Upper lobe of left lung (tissue), 6 donors: ENCODE data around the gene GMDS. TPM values are rescaled to one million over a fixed set of nuclear protein-coding genes. Genes with fewer than 3 reads are reported as not detected.

Experiments used
- ATAC-seq, 2 donors: fragments of 200-7000 bp; cut with Tn5 transposase; one replicate each; pipeline ENCODE4 v1.9.1; 2022; ENCODE audit warnings: mild to moderate bottlenecking in 2 of 2, moderate library complexity in 2 of 2; ENCODE audit not compliant: low FRiP score in 2 of 2
- DNase-seq, 2 donors: peaks; one replicate each; pipeline ENCODE4 v3.0.0-alpha.2; 2019 to 2020
- H3K27ac ChIP-seq, 4 donors: fragments of 200-600 bp; sonication (generic); one replicate each; pipeline ENCODE4 v1.5.1; 2016 to 2019
- H3K27me3 ChIP-seq, 4 donors: fragments of 200-600 bp; sonication (generic); one replicate each; pipeline ENCODE4 v1.5.1; 2017 to 2019
- H3K36me3 ChIP-seq, 4 donors: fragments of 200-600 bp; sonication (generic); one replicate each; pipeline ENCODE4 v1.5.1; 2016 to 2019
- H3K4me1 ChIP-seq, 4 donors: fragments of 200-600 bp; sonication (generic); one replicate each; pipeline ENCODE4 v1.5.1; 2018 to 2019
- H3K4me3 ChIP-seq, 4 donors: fragments of 200-600 bp; sonication (generic); one replicate each; pipeline ENCODE4 v1.5.1; 2017 to 2019; ENCODE audit warnings: mild to moderate bottlenecking in 2 of 4, moderate library complexity in 1 of 4
- H3K9me3 ChIP-seq, 4 donors: fragments of 200-600 bp; sonication (generic); one replicate each; pipeline ENCODE4 v1.5.1; 2018 to 2019
- CTCF ChIP-seq, 6 experiments: fragments of 450-650 bp in 4 of 6; fragments of 200-600 bp in 2 of 6; sonication (generic) in 2 of 6; IDR thresholded peaks; one replicate each; pipeline ENCODE4 v1.5.1; 2016 to 2019; ENCODE audit warnings: antibody characterized with exemption in 6 of 6
- EP300 ChIP-seq, 4 donors: sonication (generic); formaldehyde crosslinking; IDR thresholded peaks; one replicate each; pipeline ENCODE4 v1.5.1; 2017; ENCODE audit warnings: antibody characterized with exemption in 4 of 4, control low read depth in 2 of 4
- POLR2A ChIP-seq, 4 donors: fragments of 450-650 bp; IDR thresholded peaks; one replicate each; pipeline ENCODE4 v1.5.1; 2016 to 2017; ENCODE audit warnings: antibody characterized with exemption in 4 of 4, mild to moderate bottlenecking in 2 of 4
- POLR2AphosphoS5 ChIP-seq, 2 donors: sonication (generic); formaldehyde crosslinking; IDR thresholded peaks; one replicate each; pipeline ENCODE4 v1.5.1; 2017; ENCODE audit warnings: antibody characterized with exemption in 2 of 2
- WGBS, 2 donors: methylation state at CpG; one replicate each; pipeline ENCODE4 v1.1.5; 2017 to 2018; 5-methylcytosine and 5-hydroxymethylcytosine counted together
- total RNA-seq, 6 donors: library from RNA; depleted of rRNA in 4 of 6; stranded (reverse); fragments of >200 nt in 4 of 6; gene quantifications; one replicate each; pipeline versions ENCODE4 v1.1.0 to v1.2.1, GENCODE V29; 2016 to 2021
- donor health status: DM: no; HTN: no; CAD: no; lungs with moderate emphysema.
- donor health status: DM: no; HTN: yes; CAD: no; lungs with severe emphysema.

The GMDS gene
- total RNA-seq, 6 donors from 2014 or later: 7.6 to 17.8 (median 14.1) TPM

GRCh38 chr6:2086326-2086965, 159.0 kb downstream of the GMDS start:
- TF ChIP-seq POLR2AphosphoS5 (IDR thresholded peaks at IDR 0.05): no peak
- ATAC-seq: no peak

GRCh38 chr6:2085657-2086056, 159.7 kb downstream of the GMDS start:
- ATAC-seq (no peak), DNase-seq (no peak)
- Histone ChIP-seq H3K36me3 (no peaks in the 10 kb centered on the region), H3K4me3 (no peak overlapping the region), H3K27ac (no peak overlapping the region), H3K4me1 (no peaks in the 10 kb centered on the region), H3K9me3 (no peaks in the 10 kb centered on the region), H3K27me3 (no peaks in the 10 kb centered on the region)
- TF ChIP-seq CTCF (IDR thresholded peaks at IDR 0.05): no peak
- TF ChIP-seq POLR2AphosphoS5 (IDR thresholded peaks at IDR 0.05): no peak
- no peak for TF ChIP-seq POLR2A (IDR thresholded peaks at IDR 0.05)
- no peak for TF ChIP-seq EP300 (IDR thresholded peaks at IDR 0.05)
- WGBS, 2 donors: 98 to 99% methylated on average over 4 of the region's 4 CpGs

More at GRCh38 chr6:2086326-2086965, 159.0 kb downstream of the GMDS start:
- 80 to 92% methylated on average over 7 of the region's 7 CpGs for whole genome bisulfite sequencing, 2 donors
- no peaks in the 10 kb centered on the region for H3K36me3 ChIP-seq
- no peak overlapping the region for H3K27ac ChIP-seq
- H3K27me3 ChIP-seq: no peaks in the 10 kb centered on the region
- H3K4me1 ChIP-seq: no peaks in the 10 kb centered on the region
- DNase-seq: no peak
- no peaks in the 10 kb centered on the region for H3K9me3 ChIP-seq
- H3K4me3 ChIP-seq: no peak overlapping the region

- H3K27ac ChIP-seq: no peak overlapping the region
- DNase-seq (no peak), ATAC-seq (no peak)
- 80 to 83% methylated on average over 9 of the region's 9 CpGs for WGBS, 2 donors
- no peak for TF ChIP-seq POLR2AphosphoS5 (IDR thresholded peaks at IDR 0.05)
- TF ChIP-seq POLR2A (IDR thresholded peaks at IDR 0.05): no peak
- TF ChIP-seq EP300 (IDR thresholded peaks at IDR 0.05): no peak
- H3K36me3 ChIP-seq: no peaks in the 10 kb centered on the region
- no peaks in the 10 kb centered on the region for H3K27me3 ChIP-seq
- no peaks in the 10 kb centered on the region for H3K4me1 ChIP-seq
- H3K9me3 ChIP-seq: no peaks in the 10 kb centered on the region
- H3K4me3 ChIP-seq: no peak overlapping the region
Measured at GRCh38 chr6:2081155-2082138, 164.0 kb downstream of the GMDS start.

GRCh38 chr6:2078888-2079287, 166.5 kb downstream of the GMDS start:
- H3K9me3 ChIP-seq: no peaks in the 10 kb centered on the region
- WGBS, 2 donors: 88 to 93% methylated on average over 1 of the region's 1 CpG
- H3K27ac ChIP-seq: no peak overlapping the region
- H3K27me3 ChIP-seq: no peaks in the 10 kb centered on the region
- H3K36me3 ChIP-seq: no peaks in the 10 kb centered on the region
- no peak overlapping the region for H3K4me3 ChIP-seq
- no peaks in the 10 kb centered on the region for H3K4me1 ChIP-seq
- DNase-seq (no peak), ATAC-seq (no peak)
- no peak for TF ChIP-seq POLR2AphosphoS5 (IDR thresholded peaks at IDR 0.05)
- no peak for TF ChIP-seq EP300 (IDR thresholded peaks at IDR 0.05)
- no peak for TF ChIP-seq CTCF (IDR thresholded peaks at IDR 0.05)
- no peak for TF ChIP-seq POLR2A (IDR thresholded peaks at IDR 0.05)

GRCh38 chr6:2077826-2078225, 167.6 kb downstream of the GMDS start:
- Histone ChIP-seq H3K36me3 (no peaks in the 10 kb centered on the region), H3K27ac (no peak overlapping the region), H3K9me3 (no peaks in the 10 kb centered on the region), H3K4me1 (no peaks in the 10 kb centered on the region), H3K4me3 (no peak overlapping the region), H3K27me3 (no peaks in the 10 kb centered on the region)
- DNase-seq: no peak
- no peak for ATAC-seq
- WGBS, 2 donors: 90 to 96% methylated on average over 1 of the region's 1 CpG
- TF ChIP-seq CTCF (IDR thresholded peaks at IDR 0.05) (no peak), EP300 (IDR thresholded peaks at IDR 0.05) (no peak), POLR2A (IDR thresholded peaks at IDR 0.05) (no peak), POLR2AphosphoS5 (IDR thresholded peaks at IDR 0.05) (no peak)
